ENCODE measurements around the gene FBXL16.
"Not testable (repeated sequence)": the region's sequence is repeated elsewhere in the genome, so short reads cannot be mapped to it uniquely, and the experiment has no call there.

Gene FBXL16, protein sequence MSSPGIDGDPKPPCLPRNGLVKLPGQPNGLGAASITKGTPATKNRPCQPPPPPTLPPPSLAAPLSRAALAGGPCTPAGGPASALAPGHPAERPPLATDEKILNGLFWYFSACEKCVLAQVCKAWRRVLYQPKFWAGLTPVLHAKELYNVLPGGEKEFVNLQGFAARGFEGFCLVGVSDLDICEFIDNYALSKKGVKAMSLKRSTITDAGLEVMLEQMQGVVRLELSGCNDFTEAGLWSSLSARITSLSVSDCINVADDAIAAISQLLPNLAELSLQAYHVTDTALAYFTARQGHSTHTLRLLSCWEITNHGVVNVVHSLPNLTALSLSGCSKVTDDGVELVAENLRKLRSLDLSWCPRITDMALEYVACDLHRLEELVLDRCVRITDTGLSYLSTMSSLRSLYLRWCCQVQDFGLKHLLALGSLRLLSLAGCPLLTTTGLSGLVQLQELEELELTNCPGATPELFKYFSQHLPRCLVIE

DNA sequence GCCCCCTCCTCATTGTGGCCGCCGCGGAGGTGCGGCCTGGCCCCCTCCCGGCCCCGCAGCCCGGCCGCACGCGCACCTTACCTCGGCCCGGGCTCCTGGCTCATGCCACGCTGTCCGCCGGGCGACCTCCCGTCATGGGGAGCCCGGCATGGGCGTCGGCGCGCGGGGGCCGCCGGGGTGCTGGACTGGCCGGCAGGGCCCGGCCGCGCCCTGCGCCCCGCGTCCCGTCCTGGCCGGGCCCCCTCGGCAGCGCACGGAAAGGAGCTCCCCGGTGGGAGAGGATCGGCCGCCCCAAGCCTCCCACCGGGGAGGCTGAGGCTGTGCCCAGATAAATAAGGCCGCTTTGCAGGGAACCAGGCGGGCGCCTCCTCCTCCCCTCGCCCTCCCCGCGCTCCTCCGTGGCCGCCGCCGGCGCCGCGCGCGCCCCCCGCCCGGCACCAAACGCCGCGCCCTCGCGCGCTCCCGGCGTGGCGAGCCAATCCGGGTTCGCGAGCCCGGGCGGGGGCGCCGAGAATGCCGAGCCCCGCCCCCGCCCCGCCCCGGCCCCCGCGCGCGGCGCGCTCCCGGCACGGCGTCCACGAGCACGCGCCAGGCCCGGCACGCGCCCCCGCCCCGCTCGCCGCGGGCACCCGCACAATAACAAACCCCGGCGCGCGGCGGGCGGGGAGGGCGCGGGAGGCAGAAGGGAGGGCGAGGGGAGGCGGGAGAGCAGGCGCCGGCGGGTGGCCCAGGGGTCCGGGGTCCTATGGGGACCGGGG lies at the start of gene FBXL16:
Gene FBXL16 (minus strand): TSS at position 371 of the 758 bp plus-strand sequence. CDS start 8,396 bp downstream, outside the sequence.
- no peak for DNase-seq

DNA sequence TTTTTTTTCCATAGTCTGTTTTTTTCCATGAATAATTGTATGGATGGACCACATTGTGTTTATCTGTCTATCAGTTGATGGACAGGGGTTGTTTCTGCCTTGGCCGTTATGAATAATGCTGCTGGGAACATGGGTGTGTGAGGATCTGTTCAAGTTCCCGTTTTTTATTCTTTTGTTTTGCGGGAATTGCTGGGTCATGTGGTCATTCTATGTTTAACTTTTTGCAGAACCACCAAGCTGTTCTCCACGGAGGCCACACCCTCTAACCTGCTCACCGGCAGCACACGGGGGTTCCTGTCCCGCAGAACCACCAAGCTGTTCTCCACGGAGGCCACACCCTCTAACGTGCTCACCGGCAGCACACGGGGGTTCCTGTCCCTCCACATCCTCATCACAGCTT lies 49.1 kb upstream of the FBXL16 start:
- DNase-seq = peak; percentile 76

DNA sequence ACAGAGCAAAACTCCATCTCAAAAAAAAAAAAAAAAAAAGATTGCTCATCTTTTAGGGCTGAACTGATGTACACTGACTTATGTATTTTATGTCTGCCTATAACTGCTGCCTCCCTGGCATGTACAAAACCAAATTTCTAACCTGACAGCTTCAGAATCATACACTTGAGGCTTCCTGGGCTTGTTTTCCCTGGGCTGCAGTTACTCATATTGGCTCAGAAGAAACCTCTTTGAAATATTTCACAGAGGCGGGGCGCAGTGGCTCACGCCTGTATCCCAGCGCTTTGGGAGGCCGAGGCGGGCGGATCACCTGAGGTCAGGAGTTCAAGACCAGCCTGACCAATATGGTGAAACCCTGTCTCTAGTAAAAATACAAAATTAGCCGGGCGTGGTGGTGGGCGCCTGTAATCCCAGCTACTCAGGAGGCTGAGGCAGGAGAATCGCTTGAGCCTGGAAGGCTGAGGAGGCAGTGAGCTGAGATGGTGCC lies 48.6 kb upstream of the FBXL16 start:
- not testable (repeated sequence) for DNase-seq

DNA sequence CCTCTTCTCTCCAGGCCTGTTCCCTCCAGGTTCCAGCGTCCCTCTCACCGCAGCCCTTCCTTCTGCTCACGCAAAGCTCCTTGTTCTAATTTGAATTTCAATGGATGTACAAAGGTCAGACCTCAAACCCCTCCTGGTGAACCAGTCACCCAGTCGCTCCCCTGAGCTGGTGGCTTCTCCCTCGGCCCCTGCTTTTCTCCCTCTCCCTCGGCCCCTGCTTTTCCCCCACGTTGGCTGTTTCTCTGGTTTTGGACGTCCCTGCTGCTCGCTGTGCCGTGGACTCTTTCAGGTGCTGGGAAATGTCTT lies 46.4 kb upstream of the FBXL16 start:
- no peak for DNase-seq

DNA sequence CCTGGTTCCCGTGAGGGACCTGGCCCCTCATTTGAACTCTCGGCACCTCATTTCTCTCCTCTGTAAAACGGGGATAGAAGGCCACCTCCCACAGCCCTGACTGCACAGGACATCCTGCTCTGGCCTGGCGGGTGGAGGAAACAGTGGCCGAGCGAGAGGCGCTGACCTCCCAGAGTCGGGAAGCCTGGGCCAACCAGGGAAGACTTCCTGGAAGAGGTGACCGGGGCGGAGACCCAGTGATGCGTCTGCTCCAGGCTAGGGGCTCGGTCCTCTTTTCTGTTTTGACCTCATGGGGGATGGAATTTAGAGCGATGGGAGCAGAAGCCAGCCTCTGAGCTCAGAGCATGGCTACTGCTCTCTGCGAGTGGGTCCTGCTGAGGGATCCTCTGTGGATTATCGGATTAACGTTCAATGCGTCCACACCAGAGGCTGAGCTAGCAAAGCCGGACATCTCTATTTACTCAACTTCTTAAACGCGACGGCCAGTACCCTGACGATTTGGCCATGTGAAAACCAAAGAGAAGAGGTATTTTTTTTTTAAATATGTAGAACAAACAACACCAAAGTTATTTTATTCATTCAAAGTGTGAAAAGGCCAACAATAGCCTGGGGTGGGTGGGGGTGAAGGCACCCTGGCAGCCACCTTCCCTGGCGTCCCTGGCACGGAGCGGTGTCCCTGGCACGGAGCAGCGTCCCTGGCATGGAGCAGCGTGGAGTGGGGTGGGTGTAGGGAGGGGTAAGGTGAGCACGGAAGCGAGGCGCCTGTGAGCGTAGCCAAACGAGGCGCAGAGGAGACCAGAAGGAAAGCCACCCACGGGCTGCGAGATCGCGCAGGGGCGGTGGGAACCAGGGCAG lies 45.8 kb upstream of the FBXL16 start:
- DNase-seq = no peak

DNA sequence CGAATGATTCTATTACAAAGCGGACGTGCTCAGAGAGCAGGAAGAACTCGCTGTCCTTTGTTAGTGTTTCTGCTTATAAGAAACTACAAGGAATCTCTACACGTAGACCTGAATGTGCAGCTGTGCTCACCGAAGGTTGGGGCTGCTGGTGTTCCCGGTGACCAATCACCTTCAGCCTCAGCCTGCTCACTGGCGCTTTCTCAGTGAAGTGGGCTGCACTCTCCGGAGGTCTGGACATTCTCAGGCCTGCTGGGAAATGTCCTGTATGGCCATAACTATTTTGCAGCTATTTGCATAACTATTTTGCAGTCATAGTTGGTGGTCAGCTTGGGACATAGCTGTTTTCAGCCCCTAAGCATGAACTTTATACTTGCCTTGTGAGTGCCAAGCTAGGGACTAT lies 44.9 kb upstream of the FBXL16 start:
- DNase-seq = no peak

DNA sequence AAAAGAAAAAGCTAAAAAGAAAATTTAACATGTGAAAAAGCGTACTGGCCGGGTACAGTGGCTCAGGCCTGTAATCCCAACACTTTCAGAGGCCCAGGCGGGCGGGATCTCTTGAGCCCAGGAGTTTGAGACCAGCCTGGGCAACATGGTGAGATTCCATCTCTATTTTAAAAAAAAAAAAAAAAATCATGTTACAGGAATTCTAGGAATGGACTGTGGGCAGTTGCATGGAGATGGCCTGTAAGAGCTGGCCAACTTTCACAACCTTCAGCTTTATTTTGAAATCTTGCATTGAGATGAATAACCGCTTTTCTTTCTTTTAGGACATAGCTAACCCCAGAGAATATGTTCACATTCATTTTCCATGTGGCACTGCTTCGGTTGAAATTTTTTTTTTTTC lies 43.4 kb upstream of the FBXL16 start:
- DNase-seq = no peak

DNA sequence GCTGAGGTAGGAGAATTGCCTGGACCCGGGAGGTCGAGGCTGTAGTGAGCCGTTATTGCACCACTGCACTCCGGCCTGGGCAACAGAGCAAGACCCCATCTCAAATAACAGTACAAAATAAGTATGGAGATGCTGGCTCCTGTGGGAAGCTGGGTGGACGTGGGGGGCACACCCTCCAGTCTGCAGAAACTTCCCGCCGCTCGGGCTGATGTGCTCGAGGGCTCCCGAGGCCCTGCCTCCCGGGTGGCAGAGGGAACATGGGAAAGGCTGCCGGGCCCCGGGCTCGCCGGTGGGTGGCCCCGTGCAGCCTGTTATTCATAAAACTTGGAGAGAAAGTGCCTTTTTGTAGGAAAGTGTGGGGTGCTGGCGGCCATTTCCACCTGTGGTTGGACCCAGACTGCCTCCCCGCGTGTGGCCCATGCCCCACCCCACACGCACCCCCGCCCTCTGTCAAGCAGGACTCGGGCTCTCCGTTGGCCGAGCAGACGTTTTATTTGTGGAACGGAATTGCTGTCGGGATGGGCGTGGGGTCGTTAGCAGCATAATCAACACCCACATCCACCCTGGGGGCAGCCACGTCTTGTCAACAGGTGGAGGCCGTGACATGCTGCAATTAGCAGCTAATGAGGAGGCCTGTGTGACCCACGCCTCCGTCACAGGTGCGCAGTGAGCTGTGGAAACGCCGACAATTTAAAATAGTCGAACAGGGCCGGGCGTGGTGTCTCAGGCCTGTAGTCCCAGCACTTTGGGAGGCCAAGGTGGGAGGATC lies 42.6 kb upstream of the FBXL16 start:
- no peak for DNase-seq

DNA sequence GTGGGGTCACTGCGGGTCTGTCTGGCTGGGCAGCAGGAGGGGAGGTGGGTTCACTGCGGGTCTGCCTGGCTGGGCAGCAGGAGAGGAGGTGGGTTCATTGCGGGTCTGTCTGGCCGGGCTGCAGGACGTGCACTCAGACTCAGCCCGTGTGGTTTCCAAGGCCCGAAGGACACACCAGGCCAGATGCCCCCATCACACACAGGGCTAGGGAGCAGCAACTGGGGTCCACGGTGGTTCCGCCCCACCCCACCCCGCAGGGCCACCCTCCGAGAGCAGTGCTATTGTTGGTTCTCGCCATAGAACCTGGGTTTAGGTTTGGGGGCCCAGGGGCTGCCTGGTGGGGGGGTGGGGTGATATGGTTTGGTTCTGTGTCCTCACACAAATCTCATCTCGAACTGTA lies 41.0 kb upstream of the FBXL16 start:
- DNase-seq = no peak

DNA sequence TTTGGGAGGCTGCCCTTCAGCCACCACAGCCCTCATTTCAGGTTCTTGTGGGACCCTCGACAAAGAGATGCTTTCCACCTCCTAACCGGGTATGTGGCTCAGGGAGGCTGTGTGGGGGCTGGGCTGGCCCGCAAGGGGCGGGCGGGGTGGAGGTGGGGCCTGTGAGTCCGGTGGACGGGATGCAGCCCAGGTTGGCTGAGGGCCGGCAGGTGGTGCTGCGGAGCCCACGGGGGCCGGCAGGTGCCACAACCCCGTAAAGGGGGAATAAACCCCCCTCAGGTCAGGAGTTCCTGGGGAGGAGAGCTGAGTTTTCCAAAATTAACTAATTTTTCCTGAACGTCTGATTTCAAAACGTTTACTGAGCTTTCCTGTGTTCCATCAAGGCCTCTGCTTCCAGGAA lies 40.1 kb upstream of the FBXL16 start:
- peak; percentile 51 for DNase-seq

DNA sequence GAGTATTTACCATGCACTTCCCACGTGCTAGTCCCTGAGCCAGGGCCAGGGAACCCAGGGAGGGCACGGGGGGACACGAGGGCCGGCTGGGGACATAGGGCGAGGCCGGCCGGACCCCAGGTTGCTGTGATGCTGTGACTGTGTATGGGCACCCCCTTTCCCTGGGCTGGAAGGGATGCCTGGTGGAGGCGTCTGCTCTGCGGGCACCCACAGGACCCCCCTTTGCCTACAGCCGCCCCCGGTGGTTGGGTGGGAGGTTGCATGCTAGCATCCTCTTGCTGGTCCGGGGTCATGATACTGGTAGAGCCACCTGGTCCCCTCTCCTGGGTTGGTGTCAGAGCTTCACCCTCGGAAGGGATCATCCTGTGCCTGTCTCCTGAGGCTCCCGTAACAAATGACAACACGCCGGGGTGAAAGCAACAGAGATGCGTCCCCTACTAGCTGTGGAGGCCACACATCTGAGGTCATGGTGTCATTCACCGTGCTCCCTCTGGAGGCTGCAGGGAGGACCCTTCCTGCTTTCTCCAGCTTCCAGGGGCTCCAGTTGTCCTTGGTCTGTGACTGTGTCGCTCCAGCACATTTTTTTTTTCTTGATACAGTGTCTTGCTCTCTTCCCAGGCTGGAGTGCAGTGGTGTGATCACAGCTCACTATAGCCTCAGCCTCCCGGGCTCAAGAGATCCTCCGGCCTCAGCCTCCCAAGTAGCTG lies 38.3 kb upstream of the FBXL16 start:
- DNase-seq = no peak

DNA sequence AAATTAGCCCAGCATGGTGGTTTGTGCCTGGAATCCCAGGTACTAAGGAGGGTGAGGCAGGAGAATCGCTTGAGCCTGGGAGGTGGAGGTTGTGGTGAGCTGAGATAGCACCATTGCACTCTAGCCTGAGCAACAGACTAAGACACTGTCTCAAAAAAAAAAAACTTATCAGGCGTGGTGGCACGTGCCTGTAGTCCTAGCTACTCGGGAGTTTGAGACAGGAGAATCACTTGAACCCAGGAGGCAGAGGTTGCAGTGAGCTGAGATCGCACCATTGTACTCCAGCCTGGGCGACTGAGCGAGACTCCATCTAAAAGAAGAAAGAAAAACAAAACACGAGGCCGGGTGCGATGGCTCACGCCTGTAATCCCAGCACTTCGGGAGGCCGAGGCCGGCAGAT lies 37.3 kb upstream of the FBXL16 start:
- not testable (repeated sequence) for DNase-seq

DNA sequence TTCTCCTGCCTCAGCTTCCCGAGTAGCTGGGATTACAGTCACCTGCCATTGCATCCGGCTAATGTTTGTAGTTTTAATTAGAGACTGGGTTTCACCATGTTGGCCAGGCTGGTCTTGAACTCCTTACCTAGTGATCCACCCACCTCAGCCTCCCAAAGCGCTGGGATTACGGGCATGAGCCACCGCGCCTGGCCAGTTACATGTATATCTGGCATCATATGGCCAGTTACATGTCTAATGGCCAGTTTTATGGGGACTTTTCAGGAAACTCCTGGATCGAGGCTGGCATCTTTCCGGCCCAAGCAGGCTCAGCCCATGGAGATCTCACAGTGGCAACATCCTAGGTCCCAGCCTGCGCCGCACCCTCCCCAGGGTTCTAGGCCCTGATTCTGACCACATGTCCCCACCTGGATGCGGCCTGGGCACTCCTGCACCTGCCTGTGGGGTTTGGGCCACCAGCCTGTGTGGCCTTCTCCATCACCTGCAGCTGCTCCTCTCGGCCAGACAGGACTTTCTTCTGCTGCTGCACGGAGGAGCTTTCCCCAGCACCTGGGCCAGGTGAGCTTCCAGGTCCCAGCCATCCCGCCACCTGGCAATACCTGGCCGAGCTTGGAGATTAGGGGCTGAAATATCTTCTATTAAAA lies 36.5 kb upstream of the FBXL16 start:
- DNase-seq = no peak

DNA sequence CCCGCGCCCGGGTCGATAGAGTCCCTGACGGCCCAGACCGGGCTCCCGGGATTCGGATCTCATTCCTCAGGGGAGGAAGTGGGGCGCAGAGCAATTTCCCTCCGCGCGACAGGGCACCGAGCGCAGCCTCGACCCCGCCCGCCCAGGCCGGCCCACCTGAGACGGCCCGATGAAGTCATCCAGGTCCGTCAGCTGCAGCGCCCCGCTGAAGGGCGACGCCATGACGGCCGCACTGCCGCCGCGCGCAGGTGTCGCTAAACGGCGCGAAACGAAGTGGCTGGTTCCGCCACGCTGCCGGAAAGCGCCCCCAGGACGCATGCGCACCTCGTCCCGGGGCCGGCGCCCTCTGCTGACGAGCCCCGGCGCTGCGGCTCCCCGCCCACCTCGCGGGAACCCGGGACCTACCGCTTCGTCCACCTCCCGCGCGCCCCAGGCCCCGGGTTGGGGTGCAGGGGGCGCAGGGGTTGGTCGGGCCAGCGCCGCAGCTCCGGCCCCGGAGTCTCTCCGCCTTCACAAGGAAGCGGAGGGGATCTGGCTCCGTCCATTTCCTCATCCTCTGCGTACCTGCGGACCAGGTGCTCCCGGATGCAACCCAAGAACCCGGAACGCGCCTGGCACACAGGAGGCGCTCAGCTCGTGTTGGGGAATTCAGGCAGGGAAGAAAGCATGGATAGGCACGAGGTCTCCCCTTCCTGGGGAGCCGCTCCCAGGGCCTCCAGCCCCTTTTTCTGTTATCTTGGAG lies 35.3 kb upstream of the FBXL16 start, which contains the start of gene CIAO3:
Gene CIAO3 (minus strand): TSS at position 234 of the 742 bp plus-strand sequence. CDS start 12 bp downstream, at position 222.
- DNase-seq = peak; percentile 91

DNA sequence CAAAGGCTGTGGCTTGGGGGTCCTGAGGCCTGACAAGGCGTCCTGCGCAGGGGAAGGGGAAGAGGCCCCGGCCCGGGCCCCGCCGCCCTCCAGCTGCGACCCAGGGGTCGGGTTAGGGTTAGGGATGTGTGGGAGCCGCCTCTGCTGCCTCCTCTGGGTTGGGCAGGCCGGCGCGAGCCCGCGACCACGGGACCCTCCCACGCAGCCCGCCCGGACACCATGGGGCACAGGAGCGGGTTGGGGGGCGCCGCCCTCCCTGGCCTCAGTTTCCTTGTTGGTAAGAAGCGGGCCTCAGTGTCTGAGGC lies 34.8 kb upstream of the FBXL16 start:
- DNase-seq = peak; percentile 38

DNA sequence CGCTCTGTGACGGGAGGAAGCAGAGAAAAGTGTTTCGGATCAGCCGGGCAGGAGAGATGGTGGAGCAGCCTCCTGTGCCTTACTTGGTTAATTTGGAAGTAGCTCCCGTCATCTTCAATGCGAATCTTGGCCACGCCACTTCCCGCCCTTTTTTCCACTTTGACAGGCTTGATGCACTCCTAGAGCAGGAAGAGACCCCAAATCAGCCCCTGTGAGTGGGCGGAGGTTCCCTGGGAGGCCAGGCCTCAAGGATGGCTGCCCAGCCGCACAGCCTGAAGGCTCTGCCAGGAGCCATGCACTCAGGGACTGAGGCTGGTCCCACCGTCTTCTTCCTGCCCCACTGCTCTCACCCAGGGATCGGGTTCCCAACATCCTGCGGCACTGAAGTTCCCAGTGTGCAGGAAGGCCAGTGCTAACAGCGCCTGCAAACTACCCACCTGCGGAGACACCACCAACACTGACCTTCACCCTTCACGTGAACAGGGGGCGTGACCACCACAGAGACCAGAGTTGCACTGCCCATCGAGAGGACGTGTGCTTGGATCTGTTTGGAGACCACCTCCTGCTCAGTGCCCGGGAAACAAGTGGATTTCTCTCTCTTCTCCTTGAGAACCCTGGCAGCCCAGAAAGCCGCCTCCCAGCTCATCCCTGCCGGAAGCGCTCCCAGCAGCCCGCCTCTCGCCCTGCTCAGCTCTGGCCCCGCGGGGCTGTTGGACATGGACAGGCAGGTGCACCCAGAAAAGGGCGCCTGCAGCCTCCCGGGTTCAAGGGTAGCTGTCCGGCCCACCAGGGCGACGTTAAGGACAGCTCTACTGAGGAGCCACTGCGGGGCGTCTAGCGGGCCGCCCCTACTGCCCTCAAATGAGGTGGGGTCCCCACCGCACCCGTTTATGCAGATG lies 34.2 kb upstream of the FBXL16 start:
- DNase-seq = no peak

DNA sequence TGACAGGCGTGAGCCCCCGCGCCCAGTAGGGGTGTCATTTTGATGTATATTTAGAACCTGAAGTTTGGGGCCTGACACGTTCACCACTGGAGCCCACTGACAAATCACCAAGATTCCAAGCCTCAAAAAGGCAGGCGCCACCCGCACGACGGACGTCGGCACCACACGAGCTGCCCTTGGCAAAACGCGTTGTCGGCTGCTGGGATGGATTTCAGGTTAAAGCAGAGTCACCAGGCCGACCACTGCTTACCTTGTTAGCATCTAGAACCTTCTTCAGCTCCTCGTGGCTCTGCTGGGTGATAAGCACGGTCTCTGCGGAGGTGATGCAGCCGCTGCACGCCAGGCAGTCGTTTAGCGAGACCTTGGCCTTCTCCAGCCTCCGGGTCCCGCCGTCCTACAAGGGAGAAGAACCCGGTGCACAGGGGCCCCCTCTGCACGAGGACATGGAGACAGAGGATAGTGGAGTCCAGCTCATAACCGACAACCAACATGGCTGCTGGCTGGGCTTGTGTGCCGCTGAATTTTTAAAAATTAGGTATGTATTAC lies 31.4 kb upstream of the FBXL16 start:
- no peak for DNase-seq

DNA sequence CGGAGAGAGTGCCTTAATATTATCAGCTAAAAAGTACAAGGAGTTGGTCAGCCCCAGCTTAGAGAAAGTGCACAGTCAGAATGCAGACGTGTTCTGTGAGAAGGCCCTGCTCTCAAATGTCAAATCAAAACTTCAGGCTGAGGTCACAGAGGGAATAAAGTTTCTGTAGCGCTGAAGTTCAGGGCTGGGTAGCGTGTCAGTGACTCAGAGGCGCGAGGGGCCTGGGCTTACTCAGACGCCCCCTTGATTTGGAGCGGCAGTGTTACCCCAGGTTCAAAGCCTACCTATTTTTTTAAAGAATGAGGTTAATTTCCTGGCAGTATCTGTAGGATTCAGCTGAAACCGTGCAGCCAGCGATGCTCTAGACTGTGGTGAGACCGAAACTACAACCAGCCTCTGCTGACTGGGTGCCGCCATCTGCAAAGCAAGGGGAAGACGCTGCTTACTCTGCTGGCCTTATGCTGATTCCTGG lies 30.4 kb upstream of the FBXL16 start:
- DNase-seq = no peak
